Cardiac septum (tissue), 1 donor: ENCODE results near the gene PRKG2. TPM values are rescaled to one million over a fixed set of nuclear protein-coding genes. Genes with fewer than 3 reads are reported as not detected.

Source experiments
- DNase-seq: peaks from one replicate; pipeline ENCODE4 v3.0.0-alpha.2; 2020; ENCODE audit warnings: low spot score
- intact Hi-C: fragments of 100-400 bp; cut with DNase I; formaldehyde crosslinking; loops from one replicate; pipeline ENCODE4 v1.14.0; 2022
- total RNA-seq: library from RNA; stranded (reverse); fragmentation: NEBNext Ultra II Directional; extraction: Animal tissue kit (Norgen Biotek cat#: 25700); gene quantifications from one replicate; pipeline ENCODE4 v1.2.1, GENCODE V29; 2021
- donor health status: DM: no; HTN: no; CAD: no.

The PRKG2 gene
- total RNA-seq, 1 donor from 2014 or later, result 0.48 TPM

DNA sequence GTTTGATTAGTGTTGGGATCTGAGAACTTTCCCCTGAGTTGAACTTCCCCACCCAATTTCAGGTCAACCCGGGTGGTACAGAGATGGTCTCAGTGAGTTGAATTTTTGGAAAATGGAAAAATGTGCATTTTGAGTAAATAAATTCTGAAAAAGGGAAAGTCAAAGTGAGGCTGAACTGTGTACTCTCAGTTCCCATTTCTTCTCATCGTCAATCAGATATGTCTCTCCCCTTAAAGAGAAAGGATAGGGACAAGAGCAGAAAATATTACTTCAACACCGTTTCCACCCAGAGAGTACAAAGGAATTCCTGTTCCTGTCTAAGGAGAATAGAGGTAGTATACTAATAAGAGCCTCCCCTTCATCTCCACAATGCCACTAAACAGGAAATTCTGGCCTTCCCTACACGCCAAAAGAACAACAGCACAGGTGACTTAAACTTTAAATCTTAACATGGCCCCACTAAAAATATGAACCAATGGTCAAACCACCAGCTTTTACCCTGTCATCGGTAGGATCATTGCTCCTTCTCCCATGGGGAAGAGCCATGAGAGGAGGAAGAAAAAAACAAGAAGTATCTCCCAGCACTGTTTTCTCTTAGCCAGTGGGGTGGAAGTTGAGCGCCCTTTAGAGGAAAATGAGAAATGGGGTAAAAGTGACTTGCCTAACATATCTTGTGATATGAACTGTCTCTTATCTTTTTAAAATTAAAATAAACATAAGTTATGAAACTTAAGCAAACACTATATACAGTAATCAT is 154.3 kb downstream of the PRKG2 start:
- intact Hi-C loops, result no loop called here
- DNase-seq, result no peak

DNA sequence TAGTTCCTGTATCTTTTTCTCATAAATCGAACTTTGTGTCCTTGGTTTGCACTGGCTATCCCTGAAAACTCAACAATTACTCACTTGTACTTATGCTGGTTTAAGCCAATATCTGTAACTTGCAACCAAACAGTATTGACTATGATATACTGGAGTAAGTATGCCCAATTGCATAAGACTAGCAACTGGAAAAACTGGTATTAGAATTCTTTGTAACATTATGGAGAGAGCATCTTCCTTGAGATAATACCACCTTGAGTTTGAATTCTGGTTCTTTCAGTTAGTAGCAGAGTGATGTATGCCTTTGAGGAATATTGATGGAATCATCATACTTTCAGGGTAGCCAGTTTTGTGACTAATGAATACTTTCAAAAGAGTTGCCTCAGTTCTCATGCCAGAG is 156.4 kb downstream of the PRKG2 start:
- DNase-seq, result no peak
- intact Hi-C loops, result no loop called here

DNA sequence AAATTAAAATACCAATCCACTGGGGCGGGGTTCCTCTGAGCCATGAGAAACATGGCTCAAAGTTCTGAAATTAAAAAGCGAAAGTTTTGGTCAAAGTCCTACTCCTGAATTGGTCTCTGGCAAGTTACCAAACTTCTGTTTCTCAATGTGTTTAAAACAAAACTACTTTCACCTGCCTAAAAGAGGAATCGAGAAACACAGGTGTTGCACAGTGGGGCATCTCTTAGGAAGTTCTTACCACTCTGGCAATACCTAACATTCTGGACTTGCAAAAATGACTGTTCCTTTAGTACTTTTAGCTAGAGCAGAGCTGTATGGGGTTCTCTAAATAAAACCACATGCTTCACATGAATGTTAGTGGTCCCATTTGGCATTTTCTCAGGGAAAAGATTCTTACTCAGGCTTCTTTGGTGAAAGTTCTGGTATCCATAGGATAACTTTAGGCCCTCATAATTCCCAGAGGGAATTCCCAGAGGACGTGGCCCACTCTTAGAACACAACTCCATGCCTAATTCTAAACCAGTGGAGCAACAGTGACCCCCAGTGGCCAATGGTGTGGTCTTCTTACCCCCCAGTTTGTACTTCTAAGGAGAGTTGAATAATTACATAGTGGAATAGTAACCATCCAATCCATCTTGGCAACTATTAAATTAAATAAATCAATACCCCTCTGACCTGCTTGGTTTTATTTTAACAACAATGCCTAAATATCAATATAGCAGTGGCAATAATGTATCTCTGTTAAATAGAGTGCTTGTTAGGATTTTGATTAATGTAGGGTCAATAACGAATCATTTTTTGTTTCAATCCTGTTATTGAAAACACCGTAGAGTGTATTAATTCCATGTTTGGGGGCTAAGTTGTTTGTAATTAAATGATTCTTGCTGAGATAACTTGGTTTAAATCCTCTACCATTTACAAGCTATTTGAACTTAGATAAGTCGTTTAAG is 162.6 kb downstream of the PRKG2 start:
- intact Hi-C loops, result loop anchor here (5.0 kb wide), 1 partner anchor 690 kb away; no protein-coding TSS in a partner anchor
- no peak for DNase-seq

DNA sequence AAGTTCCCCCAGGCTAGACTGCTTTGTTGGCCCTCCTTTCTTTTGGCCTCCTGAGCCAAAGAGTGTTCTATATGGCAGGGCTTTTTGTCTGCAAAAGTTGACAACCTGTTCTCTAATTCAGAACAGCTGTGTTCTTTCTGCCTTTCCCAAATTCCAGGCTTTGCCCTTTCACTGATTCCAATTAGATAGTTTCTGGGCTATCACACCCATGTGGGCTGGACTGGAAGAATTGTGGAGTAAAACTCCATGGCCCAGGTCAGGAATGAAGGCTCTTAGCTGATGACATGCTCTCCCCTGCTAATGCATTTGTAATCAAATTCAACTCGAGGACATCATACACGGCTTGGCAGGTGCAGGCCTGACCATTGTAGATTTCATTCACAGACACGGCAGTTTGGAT is 165.1 kb downstream of the PRKG2 start:
- no peak for DNase-seq
- intact Hi-C loops, result loop anchor here (5.0 kb wide), 1 partner anchor 688 kb away; no protein-coding TSS in a partner anchor

DNA sequence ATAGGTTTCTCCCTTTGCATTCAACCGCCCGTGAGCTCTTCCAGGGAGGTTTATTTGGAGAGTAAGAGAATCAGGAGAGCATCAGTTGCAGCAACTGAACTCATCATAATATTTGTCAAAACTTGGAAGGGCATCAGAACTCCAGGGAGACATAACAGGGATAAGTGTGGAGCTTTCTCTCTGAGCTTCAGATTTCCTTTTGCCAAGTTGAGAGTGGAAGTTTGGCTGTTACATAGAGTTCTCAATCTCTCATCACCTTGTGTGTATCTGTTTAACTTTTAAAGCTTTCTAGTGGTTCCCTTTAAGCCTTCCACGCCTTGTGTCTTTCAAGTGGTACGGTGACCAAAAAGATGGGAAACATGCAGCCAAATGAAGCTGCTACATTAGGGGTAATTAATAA is 165.7 kb downstream of the PRKG2 start:
- no peak for DNase-seq
- intact Hi-C loops, result no loop called here

DNA sequence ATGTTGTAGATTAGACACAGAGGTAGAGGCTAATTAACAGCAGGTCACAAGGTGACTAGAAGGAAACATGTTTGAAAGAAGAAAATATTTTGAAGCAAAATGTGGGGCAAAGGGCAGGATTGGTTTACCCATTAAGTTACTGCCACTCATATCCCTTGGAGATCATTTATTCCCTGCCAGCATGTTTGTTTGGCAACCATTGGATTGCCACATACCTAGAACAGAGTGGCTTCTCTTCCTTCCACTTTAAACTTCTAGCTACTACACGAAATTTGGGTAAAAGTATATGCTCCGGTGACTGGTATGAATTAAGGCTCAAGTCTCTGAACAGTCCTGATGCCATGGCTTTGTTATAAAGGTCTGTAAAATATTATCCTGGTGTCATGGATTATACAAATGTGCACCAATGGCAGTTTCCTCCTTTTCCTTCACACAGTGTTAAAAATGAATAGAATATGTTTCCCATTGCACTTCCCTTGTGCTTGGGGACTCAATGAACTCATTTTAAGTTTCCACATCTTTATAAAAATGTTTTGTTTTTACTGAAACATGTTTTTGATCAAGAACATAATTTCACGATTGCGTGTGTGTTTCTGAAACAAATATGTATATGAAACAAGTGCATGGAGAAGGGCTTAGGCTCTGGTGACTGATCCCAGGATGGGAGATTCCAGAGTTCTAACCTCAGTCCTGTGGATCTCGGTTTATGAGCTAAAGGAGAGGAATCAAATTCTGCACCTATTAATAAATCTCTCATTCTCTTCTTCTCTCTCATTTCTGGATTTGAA is 172.2 kb downstream of the PRKG2 start:
- intact Hi-C loops, result no loop called here
- no peak for DNase-seq

DNA sequence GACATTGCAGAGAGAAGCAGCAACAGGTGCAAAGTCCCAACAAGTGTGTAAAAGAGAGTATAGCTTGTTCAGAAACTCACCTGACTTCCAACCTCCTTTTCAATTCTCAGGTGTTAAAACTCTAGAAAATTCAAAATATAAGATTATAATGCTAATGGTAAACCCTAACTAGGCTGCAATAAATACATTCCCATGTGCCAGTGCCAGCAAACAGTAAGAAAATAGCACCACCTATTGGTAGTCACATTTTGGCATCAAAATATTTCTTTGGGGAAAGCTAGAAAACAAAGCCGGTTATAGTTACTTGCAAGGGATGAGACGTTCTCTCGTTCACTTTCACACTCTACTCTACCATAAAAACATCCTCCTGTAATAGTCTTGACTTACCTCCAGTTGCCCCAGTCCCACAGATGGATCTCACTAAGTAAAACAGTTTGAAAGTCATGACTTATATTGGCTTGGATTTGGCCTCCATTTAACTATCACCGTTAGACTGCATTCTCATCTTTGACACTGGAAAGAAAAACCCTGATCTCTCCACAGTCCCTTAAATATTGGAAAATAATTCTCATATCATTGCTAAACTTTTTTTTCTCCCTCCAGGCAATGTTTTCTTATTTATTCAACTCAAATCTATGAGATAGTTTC is 174.9 kb downstream of the PRKG2 start:
- intact Hi-C loops, result no loop called here

DNA sequence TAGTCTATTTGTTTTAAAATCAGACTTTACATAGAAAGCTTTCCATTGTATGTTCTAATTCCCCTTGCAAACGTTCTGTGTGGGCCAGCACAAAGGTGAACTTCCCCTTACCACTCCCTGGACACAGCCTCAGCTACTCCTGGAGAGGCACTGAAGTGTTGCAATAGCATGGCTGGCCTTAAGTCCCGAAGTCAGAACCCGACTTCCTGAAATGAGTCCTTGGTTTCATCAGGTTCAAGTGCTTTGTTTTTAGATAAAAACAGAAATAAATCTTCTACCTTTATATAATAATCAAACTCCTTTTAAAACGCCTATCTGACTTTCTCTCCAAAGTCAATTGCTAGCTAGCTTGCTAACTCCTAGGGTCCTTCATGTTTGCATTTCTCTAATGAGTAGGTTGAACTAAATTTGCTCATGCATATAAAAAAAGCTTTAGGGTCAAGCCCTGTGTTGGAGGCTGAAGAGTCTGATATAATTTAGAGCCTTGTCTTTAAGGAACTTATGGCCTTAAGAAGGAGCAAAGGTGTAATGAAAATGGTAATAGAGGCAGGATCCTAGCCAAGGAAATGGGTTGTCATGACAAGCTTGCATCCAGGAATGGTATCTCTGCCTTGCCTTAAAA is 175.6 kb downstream of the PRKG2 start:
- no peak for DNase-seq
- intact Hi-C loops, result loop anchor here (5.0 kb wide), 1 partner anchor 672 kb away; no protein-coding TSS in a partner anchor

More for the DNA sequence above, 174.9 kb downstream of the PRKG2 start:
- no peak for DNase-seq

DNA sequence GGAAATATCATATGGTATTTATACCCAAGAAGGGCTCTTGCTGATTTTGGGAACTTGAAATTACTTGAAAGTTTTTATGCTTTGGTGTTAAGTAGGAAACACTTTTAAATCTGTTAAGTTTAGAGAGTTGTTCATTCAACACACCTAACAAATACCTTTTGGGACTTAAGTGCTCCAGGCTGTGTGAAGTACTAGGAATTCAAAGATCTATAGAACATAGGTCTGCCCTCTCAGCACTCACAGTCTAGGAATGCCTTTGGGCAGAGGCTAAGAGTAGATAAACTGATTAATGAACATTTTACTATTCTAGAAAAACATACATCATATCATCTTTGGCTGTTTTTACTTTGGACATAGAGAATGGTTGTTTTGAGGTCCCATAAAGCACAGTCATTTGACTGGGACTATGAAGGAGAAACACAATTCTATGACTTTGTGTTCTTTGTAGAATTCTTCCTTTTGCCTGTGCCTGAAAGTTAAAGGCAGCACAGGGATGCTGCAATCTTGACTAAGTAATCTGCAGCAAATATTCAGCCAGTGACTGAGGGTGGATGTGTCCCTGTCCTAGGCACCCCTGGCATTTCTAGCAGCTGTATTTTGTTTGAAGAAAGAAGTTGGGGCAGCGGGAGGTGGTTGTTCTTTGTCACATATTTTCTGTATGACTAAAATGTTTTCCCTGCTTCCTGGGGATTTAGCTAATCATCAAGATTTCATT is 176.2 kb downstream of the PRKG2 start:
- intact Hi-C loops, result loop anchor here (5.0 kb wide), 1 partner anchor 671 kb away; no protein-coding TSS in a partner anchor
- no peak for DNase-seq

Other genes starting within 250 kb of the PRKG2 start
- not detected for gene BMP3, start 184.5 kb downstream of the PRKG2 start, total RNA-seq